ENCODE measurements around the gene EML5. TPM values are rescaled to one million over a fixed set of nuclear protein-coding genes. Genes with fewer than 3 reads are reported as not detected.
A peak's percentile ranks its signal among the peaks of the same experiment; 100 is the strongest.

The EML5 gene
- total RNA-seq, 1 donor from 2014 or later = 2.6 TPM

DNA sequence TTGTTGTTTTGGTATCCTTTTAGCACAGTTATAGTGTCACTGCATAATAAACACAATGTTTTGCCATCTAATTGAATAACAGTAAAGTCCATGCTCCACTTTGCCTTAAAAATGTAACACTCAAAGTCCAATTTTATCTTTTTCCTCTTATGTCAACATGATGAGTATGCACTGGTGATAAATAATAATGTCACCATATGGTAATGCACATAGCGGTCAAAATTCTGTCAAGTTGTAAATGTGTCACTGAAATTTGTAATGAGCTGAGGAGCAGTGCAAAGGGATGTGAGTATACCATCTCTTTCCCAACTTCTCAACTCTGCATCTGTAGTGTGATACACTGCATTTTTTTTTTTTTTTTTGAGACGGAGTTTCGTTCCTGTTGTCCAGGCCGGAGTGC lies 65.7 kb downstream of the EML5 start:
- no peak for DNase-seq (ENCODE audit: low spot score)

DNA sequence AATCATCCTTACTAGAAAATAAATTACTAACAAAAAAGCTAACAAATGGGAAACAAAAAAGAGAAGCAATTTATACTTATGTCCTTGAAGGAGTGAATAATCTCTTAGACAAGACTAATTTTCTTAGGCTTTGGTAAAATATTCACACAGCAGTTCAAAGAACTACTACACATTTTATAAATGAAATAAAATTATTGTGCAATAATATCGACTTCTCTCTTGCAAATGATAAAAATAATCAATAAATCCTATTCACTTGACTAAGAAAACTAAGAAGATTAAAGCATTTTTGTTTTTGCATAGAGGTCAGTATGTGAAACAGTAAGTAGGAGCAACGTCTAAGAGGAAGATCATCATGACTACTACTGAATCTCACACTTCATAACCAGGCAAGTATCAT lies 82.0 kb downstream of the EML5 start:
- DNase-seq (ENCODE audit: low spot score) = no peak

- DNase-seq (ENCODE audit: low spot score) = no peak
Measured at GRCh38 chr14:88707088-88707487, 85.7 kb downstream of the EML5 start.

DNA sequence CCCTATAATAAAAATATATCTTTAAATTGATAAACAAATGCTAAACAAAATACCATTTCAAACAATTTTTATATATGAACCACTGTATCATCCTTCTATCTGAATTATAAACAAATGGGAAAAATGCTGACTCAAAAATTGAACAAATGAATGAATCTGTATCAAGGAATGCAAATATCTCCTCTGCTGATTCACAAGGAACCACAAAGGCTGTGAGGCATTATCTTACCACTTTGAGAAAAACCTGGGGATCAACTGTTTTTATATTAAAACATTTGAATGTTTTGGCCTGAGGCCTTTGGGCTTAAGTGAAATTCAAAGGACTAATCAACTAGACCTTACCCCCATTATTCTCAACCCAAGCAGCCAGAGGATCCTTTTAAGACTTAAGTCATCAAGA lies 86.3 kb downstream of the EML5 start:
- DNase-seq (ENCODE audit: low spot score) = no peak

DNA sequence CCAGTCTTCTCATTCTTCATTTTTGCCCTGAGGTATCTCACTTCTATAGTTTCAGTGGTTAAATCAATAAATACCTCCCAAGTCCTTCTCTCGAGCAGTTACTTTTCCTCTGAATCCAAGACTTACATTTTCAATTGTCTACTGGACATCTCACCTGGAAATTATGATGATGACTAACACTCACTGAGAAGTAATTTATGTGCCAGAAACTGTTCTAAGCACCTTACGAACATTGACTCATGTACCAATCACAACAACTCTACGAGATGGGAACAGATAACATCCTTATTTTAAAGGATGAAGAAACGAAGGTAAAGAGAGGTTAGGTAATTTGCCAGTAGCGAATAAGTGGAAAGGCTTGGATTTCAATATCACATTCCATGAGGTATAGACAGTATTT lies 94.1 kb downstream of the EML5 start:
- DNase-seq (ENCODE audit: low spot score) = no peak

- DNase-seq (ENCODE audit: low spot score) = no peak
Measured at GRCh38 chr14:88695870-88696269, 96.9 kb downstream of the EML5 start.

DNA sequence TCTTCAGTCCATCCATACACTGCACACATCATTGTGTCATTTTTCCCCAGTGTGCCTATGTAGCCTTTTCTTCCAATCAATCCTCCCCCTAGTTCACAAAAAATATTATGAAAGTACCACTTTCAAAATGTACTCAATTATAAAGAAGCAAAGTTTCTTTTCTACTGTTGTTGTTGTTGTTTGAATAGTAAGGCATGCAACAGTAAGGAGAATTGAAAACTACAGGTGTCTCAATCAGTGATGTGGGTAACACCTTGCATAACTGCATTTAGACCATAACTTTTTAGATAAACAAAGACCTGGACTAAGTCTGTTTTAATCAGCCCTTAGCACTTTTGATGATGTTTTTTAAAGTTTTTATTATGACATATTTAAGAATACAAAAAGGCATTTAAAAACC lies 104.4 kb downstream of the EML5 start:
- DNase-seq (ENCODE audit: low spot score) = no peak

GRCh38 chr14:88683119-88683518 lies 109.6 kb downstream of the EML5 start:
- no peak for DNase-seq (ENCODE audit: low spot score)

- DNase-seq (ENCODE audit: low spot score) = no peak
Measured at GRCh38 chr14:88682495-88683114, 110.1 kb downstream of the EML5 start.

DNA sequence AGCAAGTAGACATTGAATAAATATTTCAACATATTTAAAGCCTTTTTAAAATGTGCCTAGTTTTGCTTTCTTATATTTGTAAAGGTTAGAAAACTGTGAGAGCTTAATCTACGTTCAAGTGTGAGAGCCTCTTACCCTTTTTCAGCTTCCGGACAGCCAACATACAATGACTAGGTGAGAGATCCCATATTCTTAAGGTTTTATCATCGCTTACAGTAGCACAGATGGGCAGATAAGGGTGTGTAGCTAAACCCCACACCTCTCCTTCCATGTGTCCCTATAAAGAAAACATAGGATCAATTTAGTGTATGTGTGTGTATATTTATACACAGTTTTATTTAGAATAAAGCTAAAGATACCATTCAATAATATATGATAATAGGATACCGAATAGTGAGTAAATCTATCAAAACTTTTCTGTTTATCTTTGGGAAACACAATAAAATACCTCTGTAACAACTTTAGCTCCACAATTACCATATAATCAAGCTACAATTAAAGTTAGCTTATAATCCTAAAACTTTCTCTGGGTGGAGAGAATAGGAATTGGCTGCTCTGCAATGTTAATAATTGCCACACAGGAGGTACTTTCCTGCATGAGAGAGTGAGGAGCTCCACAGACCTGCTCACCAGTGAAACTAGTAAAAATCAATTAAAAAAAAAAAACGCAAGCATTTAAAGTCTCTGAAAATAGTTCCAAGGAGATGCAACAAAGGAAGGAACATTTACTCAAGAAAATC lies 110.8 kb downstream of the EML5 start:
- no peak for DNase-seq (ENCODE audit: low spot score)

- DNase-seq (ENCODE audit: low spot score) = no peak
Measured at GRCh38 chr14:88669346-88669745, 123.4 kb downstream of the EML5 start.

DNA sequence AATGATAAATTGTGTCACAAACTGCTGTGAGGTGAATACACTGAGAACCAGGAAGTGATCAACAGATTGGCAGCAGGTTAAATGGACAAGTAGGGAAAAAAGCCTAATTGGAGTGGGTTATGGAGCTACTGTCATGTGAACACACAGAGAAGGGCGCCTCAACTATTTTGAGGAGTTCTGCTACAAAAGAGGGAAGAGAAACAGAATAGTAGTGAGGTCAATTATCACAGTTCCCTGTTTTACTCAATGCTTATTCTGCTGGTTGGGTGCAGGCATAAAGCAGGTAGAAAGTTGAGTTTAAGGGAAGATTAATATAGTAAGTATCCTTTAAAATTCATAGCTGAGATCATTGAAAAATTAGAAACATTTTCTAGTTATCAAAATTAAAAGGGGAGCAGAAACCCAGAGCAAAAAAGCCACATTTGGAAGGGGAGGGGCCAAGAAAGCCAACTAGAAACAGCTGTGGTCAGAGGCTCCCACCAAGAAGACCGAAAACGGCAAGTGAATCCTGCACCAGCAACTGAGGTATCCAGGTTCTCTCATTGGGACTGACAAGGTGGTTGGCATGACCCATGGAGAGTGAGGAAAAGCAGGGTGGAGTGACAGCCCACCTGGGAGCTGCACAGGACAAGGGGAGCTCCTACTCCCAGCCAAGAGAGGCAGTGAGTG lies 124.2 kb downstream of the EML5 start:
- peak; percentile 10 for DNase-seq (ENCODE audit: low spot score)

DNA sequence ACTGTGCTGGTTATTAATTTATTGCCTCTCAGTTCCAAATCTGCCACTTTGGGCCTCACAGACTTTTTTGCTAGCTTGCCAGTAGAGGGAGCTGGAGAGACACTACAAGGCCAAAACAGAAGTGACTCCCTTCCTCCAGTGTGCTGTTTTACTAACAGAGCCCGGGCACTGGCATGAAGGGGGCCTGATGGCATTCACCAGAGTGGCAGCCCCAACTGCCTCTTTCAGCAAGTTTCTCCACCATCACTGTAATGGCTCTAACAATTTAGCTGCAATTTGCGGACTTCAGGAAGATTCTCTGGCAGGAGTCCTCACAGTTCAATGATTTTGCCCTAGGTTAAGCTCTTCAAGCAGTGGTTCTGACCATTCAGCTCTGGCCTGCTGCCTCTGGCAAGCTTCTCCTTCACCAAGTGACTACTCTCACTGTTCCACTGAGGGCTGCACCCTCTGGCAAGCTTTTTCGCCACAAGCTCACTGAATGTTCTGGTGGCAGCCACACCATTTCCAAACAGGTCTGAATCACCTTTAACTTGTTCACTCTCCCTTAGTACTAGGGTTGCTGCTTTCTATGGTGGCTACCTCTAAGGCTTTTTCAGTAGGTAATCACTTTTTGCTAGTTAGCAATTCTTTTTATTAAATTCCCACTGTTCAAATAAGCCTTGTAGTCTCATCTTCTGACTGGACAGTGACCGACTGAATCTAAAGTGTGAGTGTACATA lies 125.0 kb downstream of the EML5 start:
- peak; percentile 72 for DNase-seq (ENCODE audit: low spot score)

GRCh38 chr14:88660056-88660455 lies 132.7 kb downstream of the EML5 start:
- DNase-seq (ENCODE audit: low spot score) = no peak

DNA sequence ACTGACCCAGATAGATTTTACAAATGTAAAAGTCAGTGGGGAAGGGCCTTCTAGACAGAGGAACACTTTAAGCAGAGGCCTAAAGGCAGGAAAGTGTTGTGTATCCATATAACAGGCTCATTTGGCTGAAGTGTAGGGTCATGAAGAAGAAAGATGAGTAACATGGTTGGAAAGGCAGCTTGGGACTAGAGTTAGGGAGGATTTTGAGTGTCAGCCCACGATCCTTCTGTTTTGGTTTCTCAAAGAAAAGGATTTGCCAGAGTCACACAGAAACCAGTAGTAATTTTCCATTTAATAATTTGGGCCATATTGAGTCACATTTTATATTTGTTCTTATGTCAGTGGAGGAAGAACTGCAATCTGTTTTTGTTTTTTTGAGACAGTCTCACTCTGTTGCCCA lies 153.5 kb downstream of the EML5 start:
- DNase-seq (ENCODE audit: low spot score) = no peak

DNA sequence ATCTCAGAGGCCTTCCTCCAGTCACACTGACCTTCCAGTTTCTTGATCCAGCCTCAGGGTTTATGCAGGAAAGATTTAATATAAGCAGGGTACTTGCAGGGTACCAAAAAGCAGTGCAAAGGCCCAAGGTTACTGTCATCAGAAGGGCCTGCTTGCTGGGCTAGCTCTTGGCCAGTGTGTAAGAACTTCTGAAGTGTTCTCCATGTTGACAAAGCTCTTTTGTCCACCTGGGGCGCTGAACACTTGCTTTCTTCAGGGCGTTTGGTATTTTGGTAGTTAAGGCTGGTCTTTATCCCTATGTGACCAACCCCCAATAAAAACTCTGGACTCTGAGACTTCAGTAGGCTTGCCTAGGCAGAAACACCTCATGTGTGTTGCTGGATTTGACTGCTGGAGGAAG lies 160.2 kb downstream of the EML5 start:
- no peak for DNase-seq (ENCODE audit: low spot score)

DNA sequence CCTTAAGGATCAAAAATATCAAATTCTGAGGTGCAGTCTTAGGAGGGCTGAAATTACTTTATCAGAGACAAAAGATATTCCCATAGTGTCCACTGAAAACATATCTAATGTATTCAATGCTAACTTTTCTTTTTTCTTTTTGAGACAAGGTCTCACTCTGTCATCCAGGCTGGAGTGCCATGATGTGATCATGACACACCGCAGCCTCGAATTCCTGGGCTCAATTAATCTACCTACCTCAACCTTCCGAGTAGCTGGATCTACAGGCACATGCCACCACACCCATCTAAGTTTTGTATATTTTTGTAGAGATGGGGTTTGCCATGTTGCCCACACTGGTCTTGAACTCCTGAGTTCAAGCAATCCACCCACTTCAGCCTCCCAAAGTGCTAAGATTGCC lies 161.7 kb downstream of the EML5 start:
- no peak for DNase-seq (ENCODE audit: low spot score)

DNA sequence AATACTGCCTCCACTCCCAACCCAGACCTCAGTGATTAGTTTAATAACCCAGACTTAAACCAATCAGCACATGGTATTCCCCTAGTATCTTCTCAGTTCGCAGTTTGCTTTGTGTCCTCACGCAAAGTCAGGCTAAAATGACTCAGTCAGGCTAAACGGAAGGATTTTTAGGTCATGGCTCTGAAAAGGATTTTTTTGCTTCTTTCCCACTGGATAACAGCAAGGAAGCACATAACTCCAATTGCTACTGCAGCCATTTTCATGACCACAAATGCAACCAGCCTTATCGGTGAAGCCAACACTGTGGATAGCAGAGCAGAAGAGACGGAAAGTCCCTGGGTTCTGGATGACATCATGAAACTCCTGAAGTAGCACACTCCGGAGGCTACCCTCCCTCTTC lies 162.2 kb downstream of the EML5 start:
- DNase-seq (ENCODE audit: low spot score) = peak; percentile 49

DNA sequence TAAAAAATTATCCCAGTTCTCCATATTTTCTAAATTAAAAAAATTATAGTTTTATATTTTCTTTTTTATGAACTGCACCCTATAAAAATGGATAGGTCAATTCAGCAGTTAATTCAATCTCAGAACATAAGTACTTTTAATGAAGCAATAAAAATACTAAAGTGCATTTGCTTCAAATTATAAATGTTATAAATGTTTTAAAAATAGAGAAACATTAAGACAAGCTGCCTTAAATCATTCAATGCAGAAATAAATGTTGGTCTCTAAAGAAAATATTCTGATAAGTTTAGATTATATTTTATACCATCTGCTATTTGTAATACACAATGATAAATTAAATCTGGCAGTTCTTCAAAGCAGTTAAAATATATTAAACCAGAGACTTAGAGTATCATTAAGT lies 164.3 kb downstream of the EML5 start:
- DNase-seq (ENCODE audit: low spot score) = no peak

- no peak for DNase-seq (ENCODE audit: low spot score)
Measured at GRCh38 chr14:88628033-88628432, 164.7 kb downstream of the EML5 start.

DNA sequence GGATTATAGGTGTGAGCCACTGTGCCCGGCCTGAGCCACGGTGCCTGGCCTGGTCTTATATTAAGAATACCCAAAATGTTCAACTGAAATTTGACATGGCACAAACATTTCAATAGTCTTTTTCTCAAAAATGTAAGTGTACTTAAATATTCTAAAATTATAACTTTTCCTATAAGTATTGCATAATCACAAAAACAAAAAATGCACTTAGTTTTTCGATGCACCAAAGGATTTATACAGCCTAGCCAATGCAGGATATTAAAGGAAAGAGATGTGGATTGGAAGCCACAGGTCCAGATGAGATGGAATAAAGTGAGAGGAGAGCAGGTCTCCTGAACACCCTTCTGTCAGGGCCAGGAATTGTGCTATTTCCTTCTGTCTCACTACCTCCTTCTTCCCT lies 167.1 kb downstream of the EML5 start:
- DNase-seq (ENCODE audit: low spot score) = no peak

GRCh38 chr14:88621100-88621499 lies 171.7 kb downstream of the EML5 start:
- no peak for DNase-seq (ENCODE audit: low spot score)
